NCI-H524 (cell line): Measurements from ENCODE around the gene IBSP.

Experiments
- DNase-seq, 2 experiments: peaks; one replicate each; lab custom pipeline; 2025; lab: John Stamatoyannopoulos, UW

IBSP gene

DNA sequence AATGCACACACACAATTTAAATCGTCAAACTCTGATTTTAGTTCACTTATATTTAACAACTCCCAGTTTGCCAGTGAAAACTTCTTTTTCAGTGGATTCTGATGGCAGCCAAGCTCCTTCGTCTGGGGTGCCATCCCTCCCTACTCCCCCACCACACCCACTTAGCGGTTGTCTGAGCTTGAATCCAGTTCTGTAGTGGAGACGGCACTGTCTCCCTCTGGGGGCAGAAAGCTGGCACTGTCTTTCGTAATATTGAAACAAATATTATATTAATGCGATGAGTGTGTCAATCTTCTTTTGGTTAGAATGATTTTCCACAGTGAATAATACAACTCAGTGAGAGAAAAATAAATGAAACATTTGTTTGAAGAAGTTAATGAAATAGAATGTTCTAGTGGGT, 38.9 kb downstream of the IBSP start:
- peak; percentile 11 to 29 for DNase-seq

DNA sequence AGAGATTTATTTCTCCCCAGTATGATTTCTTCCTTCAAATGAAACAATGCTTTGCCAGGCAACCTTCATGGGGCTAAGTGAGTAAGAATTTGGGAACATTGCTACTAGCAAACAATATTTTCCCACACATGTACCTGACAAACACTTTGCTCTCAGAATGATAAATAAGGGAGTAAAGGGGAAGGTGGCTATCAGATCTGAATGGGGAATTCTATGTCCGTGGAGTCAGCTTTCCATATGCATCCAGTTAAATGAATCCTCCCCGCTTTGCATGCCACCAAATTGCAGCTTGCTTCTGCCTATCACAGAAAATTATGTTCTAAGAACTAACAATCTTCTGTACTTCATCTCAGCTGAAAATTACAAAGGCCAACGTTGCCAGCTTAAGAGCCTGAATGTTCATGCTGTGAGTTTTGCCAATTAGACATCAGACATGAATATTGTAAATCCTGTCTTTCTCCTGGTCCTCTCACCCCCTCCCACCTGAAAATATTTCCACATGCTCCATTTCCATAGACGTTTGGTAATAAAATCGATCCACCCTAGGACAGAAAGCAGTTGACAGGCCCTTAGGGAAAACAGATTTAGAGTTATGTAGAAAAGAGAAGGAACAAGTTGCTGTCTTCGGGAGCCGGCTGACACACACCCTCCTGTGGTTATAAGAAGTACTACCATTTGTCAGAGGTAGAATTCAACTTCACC, 39.7 kb downstream of the IBSP start:
- peak in 1 of 2 experiments; percentile 14 for DNase-seq

DNA sequence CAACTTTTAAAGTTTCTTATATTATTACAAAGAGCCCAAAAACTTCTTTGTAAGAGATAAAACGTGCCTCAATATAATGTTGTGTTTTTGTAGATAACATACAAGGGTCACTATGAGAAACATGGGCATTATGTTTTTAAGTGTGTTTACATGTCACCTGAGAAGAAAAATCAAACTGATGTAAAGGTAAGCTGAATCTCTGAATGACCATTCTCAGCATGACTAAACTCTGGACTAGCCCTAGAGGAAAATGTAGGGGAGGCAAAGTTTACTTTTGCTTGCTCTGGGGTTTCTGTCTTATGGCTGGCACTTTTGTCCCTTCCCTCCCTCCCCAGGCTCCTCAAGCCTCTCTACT, 40.2 kb downstream of the IBSP start:
- no peak for DNase-seq

DNA sequence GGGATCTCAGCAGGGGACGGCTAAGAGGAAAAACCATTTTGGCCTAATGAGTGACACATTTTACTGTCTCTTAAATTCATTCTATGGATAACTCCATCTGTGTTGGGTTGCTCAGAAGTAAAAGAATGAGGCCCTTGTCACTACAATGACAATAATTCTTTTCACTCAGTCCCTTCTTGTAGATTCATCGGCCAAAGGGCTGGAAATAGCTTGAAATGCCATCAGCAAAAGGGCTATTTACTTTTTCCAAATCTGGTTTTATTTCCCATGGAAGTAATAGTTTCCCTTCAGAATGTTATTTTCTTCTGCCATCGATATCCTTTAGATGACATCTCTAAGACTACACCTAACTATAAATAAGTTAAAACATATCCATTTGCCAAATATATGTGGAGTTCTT, 40.8 kb downstream of the IBSP start:
- no peak for DNase-seq

DNA sequence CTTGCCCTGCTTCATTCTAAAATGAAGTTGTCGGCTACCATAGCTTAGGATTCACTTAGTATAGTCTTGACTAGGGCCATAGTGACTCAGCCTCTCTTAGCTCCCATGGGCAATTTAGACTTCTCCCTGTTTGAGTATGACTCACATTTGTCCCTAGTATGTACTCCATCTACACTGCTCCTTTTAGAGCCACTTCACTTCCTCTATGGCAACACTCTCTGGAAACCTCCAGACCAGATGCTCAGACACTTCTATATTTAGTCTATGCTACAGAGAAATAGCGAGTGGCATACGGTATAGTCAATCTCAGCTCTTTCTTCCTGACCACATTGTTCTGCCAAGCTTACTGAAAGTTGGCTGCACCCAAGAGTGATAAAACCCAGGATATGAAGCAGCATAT, 44.6 kb downstream of the IBSP start:
- DNase-seq: no peak

DNA sequence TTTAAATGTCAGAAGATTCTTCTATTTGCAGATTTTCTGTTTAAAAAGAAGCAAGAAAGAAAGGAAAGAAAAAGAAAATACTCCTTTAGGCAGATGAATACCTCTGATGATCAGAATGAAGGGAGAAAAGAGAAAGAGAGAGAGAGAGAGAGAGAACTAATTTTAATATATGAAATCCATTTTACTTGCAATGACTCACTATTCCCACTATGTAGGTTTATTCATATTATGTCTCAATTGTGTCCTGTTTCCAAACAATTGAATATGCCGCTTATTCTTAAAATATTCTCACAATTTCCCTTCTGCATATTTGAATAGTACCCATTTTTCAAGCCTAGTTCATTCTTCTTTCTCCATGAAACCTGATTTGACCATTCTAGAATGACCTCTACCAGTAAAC, 45.1 kb downstream of the IBSP start:
- DNase-seq: no peak

DNA sequence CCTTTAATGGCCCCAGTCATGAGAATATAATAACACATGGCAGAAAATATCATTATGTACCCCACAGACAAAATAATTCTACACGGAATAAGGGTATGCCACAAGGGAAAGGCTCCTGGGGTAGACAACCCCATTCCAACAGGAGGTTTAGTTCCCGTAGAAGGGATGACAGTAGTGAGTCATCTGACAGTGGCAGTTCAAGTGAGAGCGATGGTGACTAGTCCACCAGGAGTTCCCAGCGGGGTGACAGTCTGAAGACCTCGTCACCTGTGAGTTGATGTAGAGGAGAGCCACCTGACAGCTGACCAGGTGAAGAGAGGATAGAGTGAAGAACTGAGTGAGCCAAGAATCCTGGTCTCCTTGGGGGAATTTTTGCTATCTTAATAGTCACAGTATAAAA, 46.9 kb downstream of the IBSP start:
- no peak for DNase-seq

DNA sequence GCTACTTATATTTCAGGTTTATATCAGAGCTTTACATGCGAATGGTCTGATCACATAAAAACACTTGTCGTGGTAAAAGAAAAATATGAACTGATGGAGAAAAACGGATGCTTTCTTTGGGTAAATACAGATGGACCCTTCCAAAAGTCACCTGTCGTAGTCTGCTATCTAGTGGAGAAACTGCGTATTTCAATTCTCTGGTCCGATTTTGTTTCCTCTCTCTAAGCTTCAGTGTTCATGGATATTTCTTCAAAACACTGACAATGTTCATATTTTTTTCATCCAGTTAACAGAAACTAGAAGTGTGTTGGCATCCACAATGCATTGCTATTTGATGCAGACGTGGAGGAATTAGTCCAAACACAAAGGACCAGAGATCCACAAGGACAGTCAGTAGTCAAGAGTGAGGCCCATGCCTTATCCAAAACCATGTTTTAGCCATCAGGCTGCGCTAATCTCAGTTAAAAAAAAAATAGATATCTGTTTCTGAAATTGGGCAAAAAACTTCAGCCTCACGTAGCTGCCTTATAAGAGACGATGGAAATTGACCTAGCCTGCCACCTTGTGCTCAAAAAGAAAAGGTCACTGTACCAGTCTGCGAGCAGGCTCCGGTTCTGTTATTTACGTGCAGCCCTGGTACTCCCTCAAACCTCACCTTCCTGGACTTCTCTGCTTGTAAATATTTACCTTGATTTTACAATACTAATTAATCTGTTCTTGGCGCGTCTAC, 49.4 kb downstream of the IBSP start:
- peak; percentile 9 to 56 for DNase-seq

DNA sequence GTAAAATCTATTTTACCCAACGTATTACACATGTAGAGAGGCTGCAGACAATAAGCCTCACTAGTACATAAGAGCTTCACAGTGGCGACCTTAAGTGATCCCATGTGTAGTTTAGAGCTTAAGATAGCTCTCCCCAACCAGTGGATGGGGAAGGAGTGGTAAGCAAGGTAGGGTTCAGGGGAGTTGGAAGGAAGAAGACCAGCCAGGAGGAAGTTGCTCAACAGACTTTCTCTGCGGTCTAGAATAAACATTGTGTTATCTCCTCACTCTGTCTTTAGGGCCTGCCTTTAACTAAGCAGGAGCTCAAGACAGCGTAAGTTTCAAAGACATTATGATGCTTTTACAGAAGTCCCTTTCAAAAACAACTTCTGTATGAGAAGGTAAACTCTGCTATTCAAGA, 50.3 kb downstream of the IBSP start:
- DNase-seq: no peak

DNA sequence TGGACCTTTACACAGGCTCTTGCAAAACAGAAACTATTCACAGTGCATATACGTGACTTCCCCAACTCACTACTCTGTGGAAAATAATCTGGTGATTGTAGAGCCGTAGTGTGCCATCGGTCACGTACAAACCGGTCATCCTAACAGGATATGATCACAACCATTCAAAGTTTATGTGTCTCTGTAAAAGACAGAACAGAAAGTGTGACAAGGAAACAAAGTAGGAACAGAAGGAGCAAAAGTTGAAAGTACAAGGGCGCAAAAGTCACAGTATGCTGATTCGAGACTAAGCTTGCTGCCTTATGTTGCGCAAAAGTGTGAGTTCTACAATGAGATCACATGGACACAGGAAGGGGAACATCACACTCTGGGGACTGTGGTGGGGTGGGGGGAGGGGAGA, 52.0 kb downstream of the IBSP start:
- no peak for DNase-seq

DNA sequence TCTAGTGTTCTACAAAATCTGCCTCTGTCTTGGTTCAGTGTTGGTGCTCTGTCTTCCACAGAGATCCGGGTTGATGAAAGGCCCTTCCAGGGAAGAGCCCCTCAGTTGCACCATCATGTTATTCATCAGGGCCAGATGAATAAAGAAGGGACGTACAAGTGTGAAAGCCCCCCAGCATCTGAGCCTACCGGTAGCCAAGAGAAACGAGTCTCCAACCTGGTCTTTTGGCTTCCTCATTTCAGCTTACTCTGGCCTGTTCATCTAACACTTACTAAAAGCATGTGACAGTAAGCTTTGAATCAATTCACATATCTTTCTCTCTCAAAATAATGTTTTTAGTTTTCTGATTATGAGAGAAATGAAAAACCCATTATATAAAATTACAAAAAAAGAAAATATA, 52.6 kb downstream of the IBSP start:
- no peak for DNase-seq

DNA sequence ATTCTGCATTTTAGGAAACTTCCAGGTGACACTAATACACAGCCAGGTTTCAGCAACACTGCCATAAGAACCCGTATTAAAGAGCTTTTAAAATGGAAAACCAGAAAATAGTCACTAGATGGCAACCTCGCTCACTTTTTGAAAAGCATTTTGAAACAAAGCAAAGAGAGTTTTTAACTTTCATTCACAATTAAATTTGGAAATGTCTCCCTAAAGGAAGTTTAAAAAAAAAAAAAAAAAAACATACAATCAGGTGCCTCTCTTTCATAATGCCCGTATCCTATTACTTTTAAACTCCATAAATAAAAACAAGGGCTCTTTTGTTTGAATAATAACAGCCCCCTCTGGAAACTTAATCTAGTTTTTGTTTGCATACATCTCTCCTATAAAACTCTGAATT, 53.8 kb downstream of the IBSP start:
- peak in 1 of 2 experiments; percentile 35 for DNase-seq

DNA sequence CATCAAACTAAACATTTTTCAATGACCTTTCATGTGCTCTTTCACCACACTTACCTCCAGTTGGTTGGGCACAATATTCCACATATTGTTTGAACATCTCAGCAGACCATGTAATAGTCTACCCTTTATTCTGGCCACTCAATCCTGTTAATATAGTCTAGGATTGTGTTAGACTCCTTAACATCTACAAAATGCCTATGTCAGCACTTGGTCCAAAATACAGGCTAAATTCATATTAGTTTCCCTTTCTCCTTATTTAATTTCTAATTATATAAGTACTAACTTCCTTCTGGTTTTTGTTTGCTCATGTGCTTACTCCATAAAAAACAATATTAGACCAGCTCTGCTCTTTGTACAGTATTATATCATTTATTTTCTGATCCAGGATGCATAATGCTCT, 54.5 kb downstream of the IBSP start:
- DNase-seq: no peak

DNA sequence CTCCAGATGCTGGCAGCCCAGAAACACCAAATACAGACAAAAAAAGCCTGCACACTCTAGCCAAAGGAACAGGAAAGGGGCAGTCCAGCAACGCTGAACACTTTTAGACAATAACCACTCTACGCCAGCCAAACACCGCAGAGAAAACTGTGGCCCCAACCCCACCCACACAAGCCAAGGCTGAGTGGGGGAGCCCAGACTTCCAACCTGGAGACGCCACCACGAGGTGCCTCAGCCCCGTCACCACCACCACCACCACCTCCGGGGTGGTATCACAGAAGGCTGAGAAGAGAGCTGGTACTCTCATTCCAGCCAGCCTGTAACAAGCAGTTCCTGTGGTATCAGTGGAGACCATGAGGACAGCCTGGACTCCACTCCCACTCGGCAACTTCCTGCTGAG, 56.2 kb downstream of the IBSP start:
- no peak for DNase-seq

DNA sequence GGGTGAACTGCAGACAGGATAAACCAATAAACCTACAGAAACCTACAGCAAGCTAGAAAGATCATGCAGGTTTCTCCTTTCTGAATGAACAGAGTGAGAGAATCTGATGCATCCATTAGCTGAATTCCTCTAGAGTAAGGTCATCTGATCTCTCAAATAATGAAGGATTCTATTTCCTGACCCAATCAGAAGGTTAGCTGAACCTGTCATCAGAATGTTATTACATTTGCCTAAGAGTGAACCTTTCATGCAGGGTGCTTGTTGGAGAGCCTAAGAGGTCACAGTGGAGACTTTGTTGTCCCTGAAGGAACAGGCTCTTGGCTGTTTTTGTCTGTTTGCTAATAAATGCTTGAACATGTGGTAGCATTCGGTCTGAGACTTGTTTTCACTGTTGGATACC, 57.5 kb downstream of the IBSP start:
- DNase-seq: no peak

DNA sequence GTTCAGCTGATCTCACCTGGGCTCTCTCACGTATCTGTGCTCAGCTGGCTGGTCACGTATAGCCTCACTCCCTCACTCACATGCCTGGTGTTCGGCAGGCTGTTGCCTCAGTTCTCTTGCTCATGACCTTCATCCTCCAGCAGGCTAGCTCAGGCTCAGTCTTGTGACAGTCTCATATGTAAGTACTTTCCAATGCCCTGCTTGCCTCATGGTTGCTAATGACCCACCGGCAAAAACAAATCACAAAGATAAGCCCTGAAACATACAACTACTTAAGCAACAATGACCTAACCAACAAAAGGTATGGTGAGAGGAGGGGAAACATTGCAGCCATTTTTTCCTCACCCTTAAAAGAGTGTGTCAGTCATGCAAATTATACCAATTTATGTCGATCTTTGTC, 58.4 kb downstream of the IBSP start:
- no peak for DNase-seq
